ENCODE results near the gene FADS6.
A peak's percentile ranks its signal among the peaks of the same experiment; 100 is the strongest.
"Not testable (repeated sequence)": the region's sequence is repeated elsewhere in the genome, so short reads cannot be mapped to it uniquely, and the experiment has no call there.

FADS6 gene

DNA sequence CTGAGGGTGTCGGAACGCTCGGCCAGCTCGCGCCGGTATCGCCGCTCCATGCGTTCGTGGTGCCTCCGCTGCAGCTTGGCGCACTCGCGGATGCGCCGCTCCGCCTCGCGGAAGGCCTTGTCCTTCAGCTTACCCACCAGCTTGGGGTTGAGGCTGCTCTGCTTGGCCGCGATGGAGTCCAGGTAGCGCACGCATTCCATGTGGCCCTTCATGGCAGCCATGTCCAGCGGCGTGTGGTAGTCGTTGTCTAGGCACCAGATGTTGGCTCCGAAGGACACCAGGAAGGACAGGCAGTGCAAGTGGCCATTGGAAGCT, 26.8 kb upstream of the FADS6 start:
- no peak for DNase-seq

- peak; percentile 68 for DNase-seq
Measured at GRCh38 chr17:74919440-74920305, 26.2 kb upstream of the FADS6 start.

DNA sequence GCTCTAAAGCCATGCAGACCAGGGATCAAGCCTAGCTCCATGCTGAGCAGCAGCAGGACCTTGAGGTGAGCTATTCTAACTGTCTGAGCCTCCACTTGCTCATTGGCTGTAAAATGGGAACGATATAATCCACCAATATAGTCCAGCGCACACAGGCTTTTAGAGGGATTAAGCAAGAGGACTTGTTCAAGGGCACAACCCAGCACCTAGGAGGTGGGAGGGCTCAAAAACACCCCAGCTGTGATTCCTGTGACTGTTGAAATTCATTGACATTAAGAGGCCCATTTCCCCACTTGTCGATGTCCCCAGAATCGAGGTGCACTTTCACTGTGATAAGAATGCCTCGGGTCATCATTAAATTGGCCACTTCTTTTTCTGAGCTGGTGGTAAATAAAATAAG, 25.5 kb upstream of the FADS6 start:
- DNase-seq: no peak

DNA sequence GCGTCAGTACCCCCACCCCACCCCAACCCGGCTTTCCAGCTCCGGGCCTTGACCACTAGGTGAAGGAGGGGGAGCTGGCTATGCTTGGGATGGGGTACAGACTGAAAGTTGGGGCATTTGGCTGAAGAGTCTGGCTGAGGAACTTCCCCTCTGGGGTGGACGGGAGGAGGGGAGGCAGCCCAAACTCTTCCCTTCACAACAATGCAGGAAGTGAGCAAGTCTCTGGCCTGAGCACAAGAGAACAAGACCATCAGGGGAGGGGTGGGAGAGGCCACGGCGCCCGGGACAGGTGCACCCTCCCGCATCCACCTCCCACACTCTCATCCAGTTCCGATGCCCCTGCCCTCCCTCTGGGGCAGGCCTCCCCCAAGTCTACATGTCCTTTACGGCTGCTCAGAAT, 24.0 kb upstream of the FADS6 start:
- DNase-seq: peak; percentile 47

DNA sequence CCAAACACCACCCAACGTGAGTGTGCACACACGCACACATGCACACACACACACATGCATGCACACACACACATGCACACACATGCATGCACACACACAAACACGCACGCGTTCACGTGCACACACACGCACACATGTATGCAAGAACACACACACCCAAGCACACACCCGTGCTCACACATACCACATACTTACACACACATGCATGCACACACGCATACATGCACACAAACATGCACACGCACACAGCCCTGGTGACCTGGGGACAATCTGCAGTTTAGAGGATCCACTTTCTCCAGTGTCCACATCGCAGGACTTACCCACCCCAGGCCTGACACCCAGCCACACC, 23.4 kb upstream of the FADS6 start:
- DNase-seq: no peak

DNA sequence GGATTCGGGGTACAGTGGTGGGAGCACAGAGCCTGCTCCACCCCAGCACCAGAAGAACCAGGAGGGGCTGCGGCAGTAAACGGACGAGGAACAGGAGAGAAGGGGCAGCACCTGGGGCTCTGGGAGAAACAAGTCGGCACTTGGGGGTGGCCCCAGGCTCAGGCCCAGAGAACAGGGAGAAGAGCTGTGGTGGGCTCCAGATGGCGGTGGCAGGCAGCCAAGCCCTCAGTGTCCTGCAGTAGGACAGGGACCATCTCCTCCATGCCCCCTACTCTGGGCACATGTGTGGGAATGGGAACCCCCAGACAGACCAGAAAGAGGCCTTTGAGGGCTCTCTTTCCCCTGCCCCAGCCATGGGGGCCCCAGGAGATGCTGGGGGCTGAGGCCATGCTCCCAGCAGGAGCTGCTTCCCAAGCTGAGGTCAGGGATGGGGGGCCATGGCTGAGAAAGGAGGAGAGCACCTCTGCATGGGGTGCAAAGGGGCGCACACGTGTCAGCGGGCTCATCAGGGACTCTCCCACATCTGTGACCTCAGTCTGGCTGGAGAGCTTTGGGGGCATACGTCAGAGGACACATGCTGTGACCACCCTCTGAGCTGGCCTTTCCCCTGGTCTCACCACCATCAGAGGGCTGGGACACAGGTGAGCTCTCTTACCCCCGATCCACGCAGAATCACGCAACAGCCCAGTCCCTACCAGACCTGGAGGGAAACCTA, 22.9 kb upstream of the FADS6 start:
- no peak for DNase-seq

GRCh38 chr17:74911423-74911822, 18.0 kb upstream of the FADS6 start:
- not testable (repeated sequence) for DNase-seq

- not testable (repeated sequence) for DNase-seq
Measured at GRCh38 chr17:74909097-74909496, 15.7 kb upstream of the FADS6 start.

GRCh38 chr17:74907012-74907411, 13.6 kb upstream of the FADS6 start:
- DNase-seq: no peak

GRCh38 chr17:74906214-74906793, 12.9 kb upstream of the FADS6 start:
- peak; percentile 31 for DNase-seq

GRCh38 chr17:74904687-74905409, 11.4 kb upstream of the FADS6 start:
- no peak for DNase-seq

DNA sequence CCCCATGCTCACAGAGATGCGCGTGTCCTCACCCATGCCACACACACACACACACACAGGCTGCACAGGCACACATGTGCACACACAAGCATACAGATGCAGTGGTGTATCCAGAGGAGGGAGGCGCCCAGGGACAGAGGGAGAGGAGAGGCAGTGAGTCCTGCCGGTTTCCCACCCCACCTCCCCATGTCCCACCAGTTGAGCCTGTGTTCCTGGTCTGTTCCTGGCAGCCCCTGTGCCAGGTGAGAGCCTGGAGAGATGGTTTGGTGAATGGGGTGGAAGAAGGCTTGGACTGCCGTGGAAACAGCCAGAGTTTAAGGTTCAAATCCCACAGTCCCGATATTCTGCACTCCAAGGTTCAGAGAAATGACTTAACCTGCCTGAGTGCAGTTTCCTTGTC, 10.2 kb upstream of the FADS6 start:
- no peak for DNase-seq

DNA sequence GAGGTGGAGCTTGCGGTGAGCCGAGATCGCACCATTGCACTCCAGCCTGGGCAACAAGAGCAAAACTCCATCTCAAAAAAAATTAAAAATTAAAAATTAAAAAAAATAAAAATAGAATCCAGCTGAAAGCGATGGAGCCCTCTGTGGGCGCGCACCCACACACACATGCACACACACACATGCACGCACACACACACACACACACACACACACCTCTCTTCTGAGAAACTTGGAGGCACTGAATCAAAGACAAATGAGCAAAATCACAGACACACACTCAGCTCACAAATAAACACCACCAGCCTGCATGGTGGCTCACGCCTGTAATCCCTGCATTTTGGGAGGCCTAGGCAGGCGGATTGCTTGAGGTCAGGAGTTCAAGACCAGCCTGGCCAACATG, 9.6 kb upstream of the FADS6 start:
- DNase-seq: no peak

- DNase-seq: peak; percentile 27
Measured at GRCh38 chr17:74901353-74902135, 8.1 kb upstream of the FADS6 start.

- DNase-seq: no peak
Measured at GRCh38 chr17:74900208-74900607, 6.8 kb upstream of the FADS6 start.

GRCh38 chr17:74898376-74898946, 5.0 kb upstream of the FADS6 start:
- no peak for DNase-seq

- DNase-seq: no peak
Measured at GRCh38 chr17:74893936-74894671, 671 bp upstream of the FADS6 start.

DNA sequence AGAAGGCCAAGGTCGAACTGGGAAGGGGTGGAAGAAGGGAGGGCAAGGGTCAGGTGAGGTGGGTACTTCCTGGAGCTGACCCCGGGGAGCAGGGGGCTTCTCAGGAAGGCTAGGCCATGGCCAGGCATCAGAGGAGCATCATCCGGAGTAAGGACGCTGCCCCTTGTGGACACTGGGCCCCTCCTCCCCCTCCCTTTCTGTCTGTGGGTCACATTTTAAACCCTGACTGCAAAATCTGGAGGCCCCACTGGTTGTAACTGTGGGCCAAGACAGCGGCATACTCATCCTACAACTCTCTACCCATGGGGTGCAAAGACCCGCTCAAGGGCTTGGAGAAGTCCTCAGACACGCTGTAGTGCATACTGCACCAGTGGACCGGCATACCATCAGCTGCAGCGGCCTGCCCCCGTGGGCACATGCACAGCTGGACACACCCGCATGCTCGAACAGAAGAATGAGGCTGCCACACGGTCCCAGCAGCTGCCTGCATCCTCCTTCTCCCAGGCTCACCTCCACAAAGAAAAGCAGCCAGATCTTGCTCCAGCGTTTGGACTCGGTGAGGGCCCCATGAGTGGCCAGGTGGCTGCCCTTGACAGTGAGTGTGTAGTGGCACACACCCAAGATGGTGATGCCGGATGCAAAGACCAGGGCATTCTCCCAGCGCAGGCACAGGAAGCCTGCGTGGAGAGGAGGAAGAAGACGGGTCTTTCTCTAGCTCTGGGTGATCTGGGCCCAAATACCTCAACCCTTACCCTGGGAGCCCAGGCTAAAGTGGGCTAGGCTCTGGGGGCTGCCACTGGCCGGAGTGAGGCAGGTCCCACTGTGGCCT, 1.2 kb downstream of the FADS6 start:
- DNase-seq: no peak

DNA sequence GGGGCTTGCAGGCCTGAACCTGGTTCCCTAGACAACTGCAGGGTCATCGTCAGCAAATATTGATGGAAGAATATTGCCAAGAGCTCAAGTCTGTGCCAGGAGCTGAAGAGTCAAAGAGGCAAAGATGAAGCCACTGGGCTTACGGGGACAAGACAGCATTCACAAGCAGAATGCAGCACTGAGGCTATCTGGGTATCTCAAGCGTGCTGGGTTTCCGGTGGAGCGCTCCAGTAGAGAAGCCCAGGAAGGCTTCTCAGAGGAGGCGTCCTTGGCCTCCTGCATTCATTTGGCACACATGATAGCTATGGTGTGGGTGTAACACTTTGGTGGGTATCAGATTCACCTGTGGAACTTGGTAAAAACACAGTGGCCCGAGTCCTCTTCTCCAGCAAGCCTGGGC, 2.9 kb downstream of the FADS6 start:
- no peak for DNase-seq

DNA sequence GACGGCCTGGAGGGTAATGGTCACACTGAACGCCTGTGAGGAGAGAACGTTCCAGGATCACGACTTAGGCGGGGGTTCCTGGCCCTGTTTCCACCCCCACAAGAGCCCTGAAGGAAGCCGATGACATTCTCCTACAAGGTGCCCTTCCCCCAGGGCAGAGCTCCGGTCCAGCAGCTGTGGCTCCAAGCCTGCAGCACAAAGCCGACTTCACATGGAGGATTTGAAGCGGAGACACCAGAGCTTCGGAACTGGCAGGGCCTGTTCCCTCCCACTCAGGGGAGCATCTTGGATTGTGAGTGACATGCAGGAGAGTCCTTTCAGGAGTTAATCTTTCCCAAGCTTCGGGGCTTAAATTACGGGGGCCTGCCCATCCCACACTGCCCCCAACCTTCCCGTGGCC, 5.0 kb downstream of the FADS6 start:
- DNase-seq: no peak
